GM19463 (cell line): ENCODE measurements around the gene NFIC.
"Not testable (repeated sequence)": the region's sequence is repeated elsewhere in the genome, so short reads cannot be mapped to it uniquely, and the experiment has no call there.

Source experiments
- ATAC-seq: cut with Tn5 transposase; IDR thresholded peaks from one replicate; pipeline ENCODE4 v1.9.1; 2021; ENCODE audit warnings: mild to moderate bottlenecking, moderate library complexity; ENCODE audit not compliant: unreplicated experiment

The NFIC gene

DNA sequence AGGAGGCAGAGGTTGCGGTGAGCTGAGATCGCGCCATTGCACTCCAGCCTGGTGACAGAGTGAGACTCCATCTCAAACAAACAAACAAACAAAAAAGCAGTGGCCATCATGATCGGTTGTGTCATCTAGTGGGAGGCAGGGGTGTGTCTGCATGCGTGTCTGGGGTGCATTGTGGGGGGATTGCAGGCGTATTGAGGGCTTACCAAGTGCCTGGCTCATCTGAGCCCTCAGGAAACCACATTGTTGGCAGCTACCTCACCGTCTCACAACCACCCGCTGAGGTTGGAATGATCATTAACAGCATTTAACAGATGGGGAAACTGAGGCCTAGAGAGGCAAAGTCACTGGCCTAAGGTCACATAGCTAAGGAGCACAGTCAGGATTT is 30.5 kb downstream of the NFIC start:
- no peak for ATAC-seq

DNA sequence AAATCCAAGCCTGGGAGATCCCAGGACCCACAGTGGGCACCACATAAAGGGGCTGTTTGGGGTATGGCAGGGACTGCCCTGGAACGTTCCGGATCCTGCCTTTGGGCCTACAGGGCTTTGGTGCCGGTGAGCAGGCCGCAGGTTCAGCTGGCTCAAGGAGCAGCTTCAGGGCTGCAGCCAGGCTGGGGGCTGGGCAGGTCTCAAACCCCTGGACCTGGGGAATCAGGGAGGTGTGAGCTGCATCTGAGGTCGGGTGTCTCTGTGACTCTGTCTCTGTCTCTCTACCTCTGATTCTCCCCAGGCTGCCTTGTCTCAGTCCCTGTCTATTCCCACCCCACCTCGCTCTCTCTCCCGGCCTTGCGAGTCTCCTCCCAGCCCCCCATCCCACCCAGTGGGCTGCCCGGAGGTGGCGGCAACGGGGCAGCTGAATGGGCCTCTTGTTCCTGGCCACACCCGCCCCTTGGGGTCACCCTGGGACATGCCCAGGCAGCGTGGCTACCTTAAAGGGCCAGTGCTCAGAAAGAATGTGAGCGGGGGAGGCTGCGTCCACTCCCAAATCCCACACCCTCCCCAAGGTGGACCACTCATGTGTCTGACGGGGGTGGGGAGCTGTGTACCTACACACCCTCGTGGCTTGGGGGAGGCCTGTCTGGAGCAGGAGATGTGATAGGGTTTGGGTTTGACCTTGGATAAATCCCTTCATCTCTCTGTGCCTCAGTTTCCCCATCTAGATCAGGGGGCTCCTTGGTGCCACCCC is 31.1 kb downstream of the NFIC start:
- ATAC-seq = no peak

DNA sequence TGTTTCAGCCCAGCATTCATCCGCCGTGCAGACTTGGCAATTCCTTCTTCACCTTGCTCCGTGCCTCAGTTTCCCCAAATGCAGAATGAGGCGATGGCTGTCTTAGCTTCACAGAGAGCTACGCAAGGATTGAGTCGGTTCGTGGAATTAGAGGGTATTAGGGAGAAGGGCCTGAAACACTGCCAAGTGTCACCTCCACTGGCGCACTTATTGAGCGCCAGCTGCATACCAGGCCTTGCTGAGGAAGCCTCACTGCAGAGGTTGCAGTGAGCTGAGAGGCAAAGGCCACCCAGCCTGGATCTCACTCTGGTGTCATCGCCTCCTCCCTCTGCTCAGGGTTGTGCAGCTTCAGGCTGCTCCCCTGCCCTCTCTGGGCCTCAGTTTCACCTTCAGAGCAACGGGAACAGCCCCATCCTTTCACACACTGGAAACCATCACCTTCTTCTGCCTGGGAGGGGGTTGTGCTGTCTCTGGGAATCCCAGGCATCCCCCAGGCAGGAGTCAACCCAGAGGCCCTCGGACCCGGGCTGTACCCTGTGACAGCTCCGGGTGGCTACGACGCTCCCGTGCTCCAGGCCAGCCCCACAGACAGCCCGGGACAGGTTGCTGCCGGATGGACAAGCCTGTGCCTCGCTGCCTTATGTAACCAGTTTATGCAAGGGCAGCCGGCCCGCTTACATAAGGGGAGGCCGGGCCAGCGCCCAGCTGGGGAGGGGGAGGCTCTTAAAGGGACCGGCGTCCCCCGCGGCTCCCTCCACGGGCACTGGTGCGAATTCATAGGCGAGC is 31.9 kb downstream of the NFIC start:
- ATAC-seq = no peak

DNA sequence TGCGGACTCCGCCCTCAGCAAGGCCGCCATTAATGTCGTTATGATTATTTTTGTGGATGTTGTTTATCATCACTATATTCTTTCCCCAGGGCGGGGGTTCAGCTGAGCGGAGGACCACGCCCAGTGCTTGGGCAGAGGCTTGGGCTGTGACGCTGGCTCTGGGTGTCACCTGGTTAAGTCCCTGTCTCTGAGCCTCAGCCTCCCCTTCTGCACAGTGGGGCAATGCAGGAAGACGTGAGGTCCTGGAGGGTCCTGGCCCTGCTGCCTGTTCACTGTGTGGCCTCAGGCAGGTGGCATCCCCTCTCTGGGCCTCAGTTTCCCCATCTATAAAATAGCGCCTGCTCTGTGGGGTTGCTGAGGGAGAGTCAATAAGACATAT is 32.5 kb downstream of the NFIC start:
- no peak for ATAC-seq

DNA sequence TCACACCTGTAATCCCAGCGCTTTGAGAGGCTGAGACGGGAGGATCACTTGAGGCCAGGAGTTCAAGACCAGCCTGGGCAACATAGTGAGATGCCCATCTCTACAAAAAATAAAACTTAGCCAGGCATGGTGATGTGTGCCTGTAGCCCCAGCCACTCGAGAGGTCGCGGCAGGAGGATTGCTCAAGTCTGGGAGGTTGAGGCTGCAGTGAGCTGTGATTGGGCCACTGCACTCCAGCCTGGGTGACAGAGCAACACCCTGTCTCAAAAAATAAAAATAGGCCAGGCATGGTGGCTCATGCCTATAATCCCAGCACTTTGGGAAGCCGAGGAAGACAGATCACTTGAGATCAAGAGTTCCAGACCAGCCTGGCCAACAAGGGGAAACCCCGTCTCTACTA is 32.9 kb downstream of the NFIC start:
- not testable (repeated sequence) for ATAC-seq

DNA sequence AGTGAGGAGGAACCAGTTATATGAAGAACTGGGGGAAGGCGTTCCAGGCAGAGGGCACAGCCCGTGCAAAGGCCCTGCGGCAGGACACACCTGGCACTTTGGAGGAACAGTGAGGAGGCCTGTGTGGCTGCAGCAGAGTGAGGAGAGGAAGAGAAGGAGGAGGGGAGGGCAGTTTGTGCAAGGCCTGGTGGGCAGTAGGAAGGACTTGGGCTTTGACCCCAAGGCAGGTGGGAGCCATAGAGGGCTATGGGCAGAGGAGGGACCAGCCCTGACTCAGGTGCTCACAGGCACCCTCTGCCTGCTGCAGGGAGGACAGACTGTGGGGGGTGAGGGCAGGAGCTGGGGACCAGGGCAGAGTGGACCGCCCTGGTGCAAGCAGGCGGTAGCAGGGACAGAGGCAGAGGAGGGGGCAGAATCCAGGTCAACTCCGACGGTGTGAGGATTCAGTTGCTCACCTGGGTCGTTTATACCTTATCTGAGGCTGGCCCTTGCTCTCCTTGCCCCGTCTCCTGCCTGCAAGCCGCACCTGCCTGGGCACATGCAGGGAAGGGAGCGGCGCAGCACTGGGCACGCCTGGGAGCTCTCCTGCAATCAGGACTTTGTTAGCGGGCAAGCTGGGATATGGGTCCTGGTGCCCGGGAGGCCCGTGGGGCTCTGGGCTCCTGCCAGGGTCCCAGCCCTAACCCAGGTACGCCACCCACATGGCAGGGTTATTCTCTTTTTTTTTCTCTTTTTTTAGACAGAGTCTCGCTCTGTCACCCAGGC is 34.8 kb downstream of the NFIC start:
- no peak for ATAC-seq

DNA sequence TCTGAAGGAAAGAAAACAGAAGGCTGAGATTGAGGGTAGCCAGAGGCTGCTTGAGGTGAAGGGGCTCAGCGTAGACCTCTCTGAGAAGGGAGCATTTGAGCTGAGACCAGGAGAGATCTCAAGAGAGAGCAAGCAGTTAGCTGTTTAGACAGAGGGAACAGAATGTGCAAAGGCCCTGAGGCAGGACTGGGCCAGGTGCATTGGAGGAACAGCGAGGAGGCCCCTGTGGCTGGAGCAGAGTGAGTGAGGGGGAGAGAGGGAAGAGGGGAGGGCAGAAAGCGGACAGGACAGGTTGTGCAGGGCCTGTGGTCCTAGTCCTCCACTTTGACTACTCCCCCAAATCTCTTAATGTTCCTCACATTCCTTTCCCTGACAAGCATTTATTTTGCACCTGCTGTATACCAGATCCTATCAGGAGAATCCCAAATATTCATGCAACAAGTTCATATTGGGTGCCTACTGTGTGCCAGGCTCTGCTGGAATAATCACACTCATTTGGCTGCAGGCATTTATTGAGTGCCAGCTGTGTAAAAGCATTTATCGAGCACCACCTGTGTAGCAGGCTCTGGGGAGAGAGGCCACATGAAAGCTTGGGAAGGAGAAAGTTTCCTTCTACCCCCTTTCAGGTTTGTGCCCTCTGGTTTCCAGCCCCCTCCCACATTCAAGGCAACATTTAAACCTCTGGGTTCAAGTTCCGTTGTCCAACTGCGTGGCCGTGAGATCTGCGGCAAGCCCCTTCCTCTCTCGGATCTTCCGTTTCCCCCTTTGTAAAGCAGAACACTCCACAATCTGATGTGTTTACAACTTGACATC is 36.5 kb downstream of the NFIC start:
- ATAC-seq = no peak

DNA sequence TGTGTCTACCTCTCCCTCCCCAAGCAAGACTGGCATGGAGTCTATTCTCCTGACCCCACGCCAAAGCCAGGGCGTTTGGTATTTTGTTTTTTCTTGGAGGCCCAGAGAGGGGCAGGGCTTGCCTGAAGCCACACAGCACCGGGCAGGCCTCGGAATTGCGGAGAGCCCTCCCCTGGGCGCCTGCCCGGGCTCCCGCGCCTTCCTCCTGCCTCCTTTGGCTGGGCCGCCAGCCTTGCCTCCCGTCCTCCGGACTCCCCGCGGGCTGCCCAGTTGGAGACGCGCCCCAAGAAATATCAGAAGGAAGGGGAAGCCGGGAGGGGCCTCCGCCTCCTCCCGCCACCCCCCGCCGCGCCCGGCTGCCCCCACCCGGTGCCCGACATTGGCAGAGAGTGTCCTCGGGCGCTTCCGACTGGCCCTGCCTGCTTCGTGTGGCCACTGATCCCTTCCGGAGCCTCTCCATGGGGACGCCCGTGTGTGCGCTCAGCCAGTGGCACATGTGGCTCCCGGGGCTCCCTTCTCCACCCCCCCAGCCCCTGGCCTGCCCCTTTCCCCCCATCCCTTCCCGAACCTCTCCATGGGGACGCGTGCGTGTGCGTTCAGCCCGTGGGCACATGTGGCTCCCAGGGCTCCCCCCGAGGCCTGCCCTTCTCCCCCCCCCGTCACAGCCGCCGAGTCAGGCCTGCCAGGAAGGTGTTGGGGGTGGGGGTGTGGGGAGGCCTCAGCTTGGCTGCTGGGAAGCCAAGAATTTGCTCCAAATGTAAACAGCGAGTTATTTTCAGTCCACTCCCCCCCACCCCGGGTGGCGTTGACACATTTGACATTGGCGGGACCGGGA is 37.3 kb downstream of the NFIC start:
- no peak for ATAC-seq

DNA sequence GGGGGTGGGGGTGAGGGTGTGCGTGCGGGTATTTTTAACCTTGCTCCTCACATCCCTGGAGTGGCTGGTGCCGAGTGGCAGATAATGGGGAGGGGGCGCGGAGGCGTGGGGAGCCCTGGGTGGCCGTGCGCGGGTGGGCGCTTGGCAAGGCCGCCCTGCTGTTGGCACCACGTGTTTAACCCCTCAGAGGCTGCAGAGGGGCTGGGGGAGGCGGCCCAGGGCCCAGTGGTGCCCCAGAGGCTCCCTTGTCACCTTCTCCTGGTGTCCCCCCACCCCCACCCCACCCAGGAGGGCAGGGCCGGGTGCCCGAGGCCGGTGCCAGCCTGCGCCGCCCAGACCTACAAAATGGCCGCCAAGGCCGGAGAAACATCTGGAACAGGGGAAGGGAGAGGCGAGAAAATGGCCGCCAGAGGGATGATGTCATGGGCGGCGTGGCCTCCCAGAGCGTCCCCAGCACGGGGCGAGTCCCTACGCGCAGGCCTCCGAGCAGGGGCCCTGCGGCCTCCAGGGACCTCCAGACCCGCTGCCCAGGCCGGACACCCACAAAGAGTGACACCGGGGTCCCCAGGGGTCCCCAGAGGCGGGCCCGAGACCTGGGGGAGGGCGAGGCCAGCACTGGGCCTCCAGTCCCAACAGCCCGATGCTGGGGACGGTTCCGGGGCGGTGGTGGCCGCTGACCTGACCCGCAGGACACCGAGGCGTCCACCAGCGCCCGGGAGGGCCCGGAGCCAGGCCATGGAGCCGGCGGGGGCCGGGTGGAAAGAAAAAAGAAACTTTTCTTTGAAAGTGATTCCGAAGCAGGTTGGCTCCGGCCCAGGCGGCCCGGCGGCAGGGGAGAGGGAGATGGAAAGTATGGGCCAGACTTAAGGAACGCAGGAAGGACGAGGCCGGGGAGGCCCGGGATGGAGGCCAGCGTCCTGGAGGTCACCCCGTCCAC is 38.2 kb downstream of the NFIC start:
- no peak for ATAC-seq

DNA sequence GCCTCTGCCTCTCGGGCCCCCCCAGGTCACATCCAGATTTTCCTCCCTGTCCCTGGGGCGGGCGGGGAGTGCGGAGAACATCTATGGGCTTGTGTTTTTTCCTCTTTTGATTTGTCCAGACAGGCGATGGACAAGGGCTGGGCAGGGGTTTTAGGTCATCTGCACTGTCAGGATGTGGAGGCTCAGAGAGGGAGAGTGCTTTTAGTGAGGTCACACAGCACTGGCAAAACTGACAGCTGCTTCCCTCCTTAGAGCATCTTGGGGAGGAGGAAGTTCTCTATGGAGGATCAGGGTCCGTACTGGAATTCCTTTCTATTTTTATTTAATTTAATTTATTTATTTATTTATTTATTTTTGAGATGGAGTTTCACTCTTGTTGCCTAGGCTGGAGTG is 38.9 kb downstream of the NFIC start:
- ATAC-seq = no peak

DNA sequence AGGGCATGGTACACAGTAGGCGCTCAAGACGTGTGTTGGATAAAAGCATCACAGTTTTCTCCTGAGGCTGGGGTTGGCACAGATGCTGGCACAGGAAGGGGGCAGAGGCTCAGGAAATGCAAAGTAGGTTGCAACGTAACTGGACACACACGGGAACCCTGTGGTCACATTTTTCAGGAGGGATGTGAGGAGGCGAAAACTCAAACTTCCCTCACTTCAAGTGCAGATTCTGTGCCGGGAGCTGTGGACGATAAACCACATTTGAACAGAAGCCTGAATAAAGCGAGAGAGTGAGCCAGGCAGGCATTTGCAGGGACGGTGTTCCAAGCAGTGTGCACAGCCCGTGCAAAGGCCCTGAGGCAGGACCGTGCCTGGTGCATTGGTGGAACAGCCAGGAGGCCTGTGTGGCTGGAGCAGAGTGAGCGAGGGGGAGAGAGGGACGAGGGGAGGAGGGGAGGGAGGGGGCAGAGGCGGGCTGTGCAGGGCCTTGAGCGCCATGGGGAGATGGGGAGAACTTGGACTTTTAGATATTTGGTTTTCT is 40.3 kb downstream of the NFIC start:
- no peak for ATAC-seq

DNA sequence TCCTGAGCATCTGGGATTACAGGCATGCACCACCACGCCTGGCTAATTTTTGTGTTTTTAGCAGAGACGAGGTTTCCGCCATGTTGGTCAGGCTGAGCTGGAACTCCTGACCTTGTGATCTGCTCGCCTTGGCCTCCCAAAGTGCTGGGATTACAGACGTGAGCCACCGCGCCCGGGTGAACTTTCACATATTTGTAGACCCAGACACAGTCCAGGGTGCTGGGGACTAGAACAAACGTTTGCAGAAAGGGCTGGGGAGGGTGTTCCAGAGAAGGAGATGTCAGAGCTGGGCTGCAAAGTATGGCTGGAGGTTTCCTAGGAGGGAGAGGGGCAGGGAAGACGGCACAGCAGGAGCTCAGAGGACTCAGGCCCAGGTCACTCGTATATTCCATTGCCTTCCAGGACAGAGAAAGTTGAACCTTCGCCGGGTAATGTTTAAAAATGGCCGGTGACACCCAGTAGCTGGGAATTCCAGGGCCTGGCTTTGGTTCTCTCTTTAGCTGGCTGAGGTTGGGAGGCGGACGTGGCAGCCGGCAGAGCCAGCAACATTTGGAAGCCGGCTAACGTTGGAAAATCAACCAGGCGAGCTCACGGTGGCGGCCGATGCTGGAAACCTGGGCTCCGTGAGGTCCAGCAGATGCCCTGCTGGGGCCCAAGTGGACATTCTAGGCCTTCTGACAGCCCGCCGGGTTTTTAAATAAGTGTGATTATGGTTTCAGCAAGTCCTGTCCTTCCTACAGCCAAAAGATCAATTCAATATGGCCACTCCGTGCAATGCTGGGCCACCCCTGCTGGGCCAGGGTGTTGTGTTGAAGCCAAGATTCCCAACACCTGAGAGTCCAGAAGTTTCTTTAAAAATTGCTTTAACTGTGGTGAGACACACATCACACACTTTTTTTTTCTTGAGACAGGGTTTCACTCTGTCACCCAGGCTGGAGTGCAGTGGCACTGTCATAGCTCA is 41.5 kb downstream of the NFIC start:
- no peak for ATAC-seq

DNA sequence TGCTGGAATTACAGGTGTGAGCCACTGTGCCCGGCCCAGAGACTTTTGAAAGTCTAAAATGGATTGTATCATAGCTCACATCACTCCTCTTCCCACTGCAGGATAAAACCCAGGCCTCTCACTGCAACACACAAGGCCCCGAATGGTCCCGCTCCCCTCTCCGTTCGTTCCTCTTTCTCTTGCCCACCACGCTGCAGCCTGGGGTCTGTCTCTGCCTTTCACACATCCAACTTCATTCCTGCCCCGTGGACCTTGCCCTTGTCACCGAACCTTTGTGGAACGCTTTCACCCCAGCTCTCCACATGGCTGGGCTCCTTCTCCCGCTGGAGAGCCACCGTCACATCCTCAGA is 42.6 kb downstream of the NFIC start:
- ATAC-seq = no peak

DNA sequence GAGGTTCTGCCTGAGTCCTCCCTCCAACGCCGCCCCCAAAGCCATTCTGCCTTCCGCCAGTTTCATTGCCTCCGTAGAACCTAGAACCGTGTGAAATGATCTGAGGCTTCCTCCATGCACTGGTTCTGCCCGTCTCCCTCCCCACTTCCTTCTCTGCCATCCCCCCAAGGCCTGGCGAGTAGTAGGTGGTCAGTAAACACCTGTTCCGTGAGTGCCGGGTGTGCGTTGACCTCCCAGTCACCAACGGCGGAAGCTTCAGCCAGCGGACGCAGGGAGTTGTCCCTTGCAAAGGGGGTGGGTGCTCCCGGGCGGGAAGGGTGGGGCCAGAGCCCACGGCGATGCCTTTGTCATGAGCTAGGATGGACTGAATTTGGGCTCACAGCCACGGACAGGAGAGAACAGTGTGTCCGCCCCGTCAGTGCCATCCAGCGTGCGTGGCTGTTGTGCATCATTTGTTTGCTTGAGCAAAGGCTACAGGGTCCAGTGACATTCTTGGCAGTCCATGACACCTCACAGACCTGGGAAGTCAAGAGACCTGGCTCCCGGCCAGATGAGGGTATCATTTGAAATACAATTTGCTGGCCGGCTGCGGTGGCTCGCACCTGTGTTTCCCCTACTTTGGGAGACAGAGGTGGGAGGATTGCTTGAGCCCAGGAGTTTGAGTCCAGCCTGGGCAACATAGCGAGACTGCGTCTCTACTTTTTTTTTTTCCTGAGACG is 43.1 kb downstream of the NFIC start:
- ATAC-seq = no peak

DNA sequence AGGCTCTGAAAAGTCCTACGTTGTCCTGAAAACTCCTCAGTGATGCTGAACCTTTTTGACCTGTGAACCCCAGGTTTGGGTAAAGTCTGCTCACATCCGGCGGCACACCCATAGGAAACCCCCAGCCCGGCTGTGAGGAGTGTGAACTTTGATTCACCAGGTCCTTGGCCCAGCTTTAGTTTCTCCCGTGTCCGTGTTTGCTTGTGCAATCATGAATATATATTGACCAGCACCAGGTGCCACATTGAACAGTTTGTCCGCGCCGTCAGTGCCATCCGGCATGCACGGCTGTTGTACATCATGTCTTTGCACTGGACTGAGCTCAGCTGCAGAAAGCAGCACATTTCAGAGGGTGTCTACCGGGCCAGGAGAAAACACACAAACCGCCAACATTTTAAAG is 45.3 kb downstream of the NFIC start:
- ATAC-seq = no peak

DNA sequence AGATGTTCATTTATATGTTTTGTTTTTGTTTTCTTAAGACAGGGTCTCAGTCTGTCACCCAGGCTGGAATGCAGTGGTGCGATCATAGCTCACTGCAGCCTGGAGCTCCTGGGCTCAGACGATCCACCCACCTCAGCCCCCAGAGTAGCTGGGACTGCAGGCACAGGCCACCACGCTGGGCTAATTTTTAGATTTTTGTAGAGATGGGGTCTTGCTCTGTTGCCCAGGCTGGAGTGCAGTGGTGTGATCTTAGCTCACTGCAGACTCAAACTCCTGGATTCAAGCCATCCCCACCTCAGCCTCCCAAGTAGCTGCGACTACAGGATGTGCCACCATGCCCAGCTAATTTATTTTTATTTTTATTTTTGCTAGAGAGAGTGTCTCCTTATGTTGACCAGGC is 45.7 kb downstream of the NFIC start:
- ATAC-seq = no peak

DNA sequence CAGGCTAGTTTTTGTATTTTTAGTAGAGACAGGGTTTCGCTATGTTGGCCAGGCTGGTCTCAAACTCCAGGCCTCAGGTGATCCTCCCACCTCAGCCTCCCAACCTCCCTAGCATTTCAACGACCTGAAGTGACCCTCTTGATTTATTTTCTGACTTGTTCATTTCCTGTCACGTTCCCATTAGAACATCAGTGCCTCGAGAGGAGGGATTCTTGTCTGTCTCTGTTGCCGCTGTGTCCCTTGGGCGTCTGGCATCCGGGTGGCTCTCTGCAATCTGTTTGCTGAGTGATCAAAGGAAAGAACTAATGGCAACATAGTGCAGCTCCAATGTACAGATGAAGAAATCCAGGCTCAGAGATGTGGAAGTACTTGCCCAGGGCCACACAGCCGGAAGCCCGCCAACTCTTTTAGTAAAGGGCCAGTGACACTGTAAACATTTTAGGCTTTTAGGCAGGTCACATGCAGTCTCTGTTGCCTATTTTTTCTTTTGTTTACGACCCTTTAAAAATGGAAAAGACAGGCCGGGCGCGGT is 47.5 kb downstream of the NFIC start:
- ATAC-seq = no peak
